ENCODE measurements around the gene BORCS6.

GRCh38 chr17:8187517-8188262 is 2.3 kb downstream of the BORCS6 start:
- no peak for TF ChIP-seq CTCF (IDR thresholded peaks at IDR 0.05)
- TF ChIP-seq EZH2phosphoT487 (IDR thresholded peaks at IDR 0.05) = no peak
- no peak for TF ChIP-seq EZH2 (IDR thresholded peaks at IDR 0.05)

Data from neural progenitor cell (in vitro differentiated cells).